Activated CD8-positive, alpha-beta T cell treated with anti-CD3 and anti-CD28 coated beads for 36 hours (primary cell): ENCODE measurements around the gene SLC1A1. TPM values are rescaled to one million over a fixed set of nuclear protein-coding genes. Genes with fewer than 3 reads are reported as not detected.

Experiments used
- ATAC-seq: fragments of 200-7000 bp; cut with Tn5 transposase; one replicate; pipeline ENCODE4 v1.10.0; 2021; ENCODE audit warnings: mild to moderate bottlenecking, moderate library complexity
- CTCF ChIA-PET: fragments of 350-600 bp; sonication (Branson Sonifier 250); formaldehyde crosslinking; loops from one replicate; lab custom pipeline; 2021; ENCODE audit warnings: antibody characterized with exemption; lab: Charles Lee
- POLR2A ChIA-PET: fragments of 350-600 bp; sonication (Branson Sonifier 250); formaldehyde crosslinking; loops from one replicate; lab custom pipeline; 2021; ENCODE audit warnings: antibody characterized with exemption; lab: Charles Lee
- DNase-seq: peaks from one replicate; pipeline ENCODE4 v3.0.0-alpha.2; 2020
- H3K27ac Mint-ChIP-seq: one replicate; pipeline ENCODE4 v1.8.0; 2021; ENCODE audit warnings: mild to moderate bottlenecking, mixed read lengths
- H3K27me3 Mint-ChIP-seq: one replicate; pipeline ENCODE4 v1.8.0; 2021; ENCODE audit warnings: mixed read lengths
- H3K36me3 Mint-ChIP-seq: one replicate; pipeline ENCODE4 v1.8.0; 2021; ENCODE audit warnings: low read depth, mixed read lengths
- H3K4me1 Mint-ChIP-seq: one replicate; pipeline ENCODE4 v1.8.0; 2021; ENCODE audit warnings: low read depth, mixed read lengths
- H3K4me3 Mint-ChIP-seq: one replicate; pipeline ENCODE4 v1.8.0; 2021; ENCODE audit warnings: mild to moderate bottlenecking, moderate library complexity, mixed read lengths
- H3K9me3 Mint-ChIP-seq: one replicate; pipeline ENCODE4 v1.8.0; 2021; ENCODE audit warnings: mixed read lengths
- CTCF ChIP-seq: fragments of 200-600 bp; IDR thresholded peaks from one replicate; pipeline ENCODE4 v1.8.0; 2022; ENCODE audit warnings: antibody characterized with exemption, mild to moderate bottlenecking
- intact Hi-C: fragments of 100-400 bp; cut with micrococcal nuclease; formaldehyde crosslinking; loops from one replicate; pipeline ENCODE4 v1.10.0; 2022
- total RNA-seq, 2 experiments: library from RNA; stranded (reverse); gene quantifications; one replicate each; pipeline ENCODE4 v1.2.3, GENCODE V29; 2021

Gene SLC1A1
- total RNA-seq, 2 experiments from 2014 or later, result 0.09 to 0.29 TPM

DNA sequence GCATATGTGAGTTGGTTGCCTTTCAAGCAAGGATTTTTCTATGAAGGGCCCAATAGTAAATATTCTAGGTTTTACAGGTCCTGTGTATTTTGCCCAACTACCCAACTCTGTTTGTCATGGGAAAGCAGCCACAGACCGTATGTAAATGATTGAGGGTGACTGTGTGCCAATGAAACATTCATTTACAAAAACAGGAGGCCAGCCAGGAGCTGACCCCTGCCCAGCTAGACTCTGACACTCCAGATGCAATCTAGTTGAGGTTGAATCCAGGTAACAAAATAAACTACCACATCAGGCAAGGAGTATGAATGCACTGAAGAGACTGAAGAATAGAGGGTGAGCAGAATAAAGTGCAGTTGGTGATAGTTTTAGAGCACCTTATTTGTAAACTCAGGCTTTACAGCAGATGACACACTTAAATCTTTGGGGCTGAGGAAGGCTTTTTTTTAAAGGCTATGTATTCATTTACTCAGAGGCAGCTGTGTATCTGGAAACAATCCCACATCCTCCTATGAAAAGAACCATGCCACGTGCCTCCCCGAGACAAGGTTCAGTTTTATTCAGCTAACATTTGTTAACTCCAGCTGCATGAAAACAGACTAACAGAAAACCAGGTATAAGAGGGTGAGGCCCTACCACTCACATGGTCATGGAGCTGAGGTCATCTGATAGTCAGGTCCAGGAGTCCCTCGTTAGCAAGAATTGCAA, 60.7 kb downstream of the SLC1A1 start:
- TF ChIP-seq CTCF, result no peak
- H3K4me1 Mint-ChIP-seq, result peaks cover 35% of the 10 kb centered on the region
- H3K27me3 Mint-ChIP-seq, result no peaks in the 10 kb centered on the region
- H3K36me3 Mint-ChIP-seq, result no peaks in the 10 kb centered on the region
- ATAC-seq, result no peak
- no peak overlapping the region for H3K27ac Mint-ChIP-seq
- no peak for DNase-seq
- ChIA-PET POLR2A (no interaction called here), CTCF (interaction anchor here (0.9 kb wide), 1 partner anchor 50 kb away, joined by 3 read pairs; no protein-coding TSS in a partner anchor)
- H3K4me3 Mint-ChIP-seq, result no peak overlapping the region
- no peaks in the 10 kb centered on the region for H3K9me3 Mint-ChIP-seq
- intact Hi-C loops, result no loop called here

DNA sequence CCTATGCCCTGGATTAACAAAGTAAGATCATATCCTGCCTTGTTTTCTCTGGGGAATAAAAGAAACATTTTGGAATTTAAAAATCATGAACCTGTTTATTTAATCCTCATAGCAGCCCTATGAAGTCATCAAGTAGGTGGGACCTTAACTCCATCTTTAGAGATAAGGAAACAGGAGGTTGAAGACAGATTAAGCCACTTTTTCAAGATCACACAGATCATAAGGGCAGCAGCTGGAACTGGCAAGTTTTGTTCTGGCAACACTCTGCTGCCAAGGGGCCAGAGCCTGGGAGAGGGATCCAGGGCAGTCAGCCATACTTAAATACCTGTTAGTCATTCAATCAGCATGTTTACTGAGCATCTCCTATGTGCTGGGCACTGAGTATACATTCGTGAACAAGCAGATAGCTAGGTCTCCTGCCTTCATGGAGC, 63.7 kb downstream of the SLC1A1 start:
- POLR2A ChIA-PET, result interaction anchor here (0.5 kb wide), 1 partner anchor 884 kb away, joined by 3 read pairs; no protein-coding TSS in a partner anchor

GRCh38 chr9:4555236-4555635, 65.0 kb downstream of the SLC1A1 start:
- peaks cover 17% of the 10 kb centered on the region for H3K4me1 Mint-ChIP-seq
- H3K4me3 Mint-ChIP-seq, result no peak overlapping the region
- CTCF ChIA-PET, result no interaction called here
- no peak for ATAC-seq
- no peaks in the 10 kb centered on the region for H3K27me3 Mint-ChIP-seq
- no peak overlapping the region for H3K27ac Mint-ChIP-seq
- no peak for TF ChIP-seq CTCF
- no peaks in the 10 kb centered on the region for H3K36me3 Mint-ChIP-seq
- intact Hi-C loops, result no loop called here
- DNase-seq, result no peak
- no peaks in the 10 kb centered on the region for H3K9me3 Mint-ChIP-seq
- POLR2A ChIA-PET, result no interaction called here

More for the DNA sequence above, 63.7 kb downstream of the SLC1A1 start:
- TF ChIP-seq CTCF, result no peak
- Mint-ChIP-seq H3K4me3 (no peak overlapping the region), H3K27me3 (no peaks in the 10 kb centered on the region), H3K4me1 (peaks cover 20% of the 10 kb centered on the region), H3K27ac (no peak overlapping the region), H3K9me3 (no peaks in the 10 kb centered on the region), H3K36me3 (no peaks in the 10 kb centered on the region)
- intact Hi-C loops, result no loop called here
- ATAC-seq (no peak), DNase-seq (no peak)
- CTCF ChIA-PET, result no interaction called here

- H3K4me3 Mint-ChIP-seq, result no peak overlapping the region
- POLR2A ChIA-PET, result no interaction called here
- no peaks in the 10 kb centered on the region for H3K9me3 Mint-ChIP-seq
- H3K27me3 Mint-ChIP-seq, result no peaks in the 10 kb centered on the region
- no peaks in the 10 kb centered on the region for H3K36me3 Mint-ChIP-seq
- TF ChIP-seq CTCF, result no peak
- intact Hi-C loops, result no loop called here
- DNase-seq, result no peak
- ATAC-seq, result no peak
- CTCF ChIA-PET, result interaction anchor here (0.6 kb wide), 1 partner anchor 1245 kb away, joined by 3 read pairs; no protein-coding TSS in a partner anchor
- H3K27ac Mint-ChIP-seq, result no peak overlapping the region
- H3K4me1 Mint-ChIP-seq, result peaks cover 14% of the 10 kb centered on the region
Measured at GRCh38 chr9:4558371-4558998, 68.2 kb downstream of the SLC1A1 start.
